Smooth muscle cell (in vitro differentiated cells): ENCODE measurements around the gene PDE4B. TPM values are rescaled to one million over a fixed set of nuclear protein-coding genes. Genes with fewer than 3 reads are reported as not detected.

Source experiments
- DNase-seq: peaks from one replicate; lab custom pipeline; 2025; ENCODE audit not compliant: unreplicated experiment; lab: John Stamatoyannopoulos, UW
- H2AFZ ChIP-seq: fragments of 200-600 bp; sonication (generic); 2 replicates; pipeline ENCODE4 v1.6.0; 2016; ENCODE audit warnings: antibody characterized with exemption, low read depth, mild to moderate bottlenecking
- H3F3A ChIP-seq: fragments of 200-600 bp; sonication (generic); 2 replicates; pipeline ENCODE4 v1.6.0; 2017; ENCODE audit warnings: antibody characterized with exemption, low read depth
- H3K27ac ChIP-seq: fragments of 200-600 bp; sonication (generic); 2 replicates; pipeline ENCODE4 v1.5.1; 2016; ENCODE audit warnings: low read depth, mild to moderate bottlenecking
- H3K27me3 ChIP-seq: fragments of 200-600 bp; sonication (generic); 2 replicates; pipeline ENCODE4 v1.6.1; 2016; ENCODE audit warnings: low read depth, mild to moderate bottlenecking
- H3K36me3 ChIP-seq: fragments of 200-600 bp; sonication (generic); 2 replicates; pipeline ENCODE4 v1.5.1; 2016; ENCODE audit warnings: low read depth
- H3K4me1 ChIP-seq: fragments of 200-600 bp; sonication (generic); 2 replicates; pipeline ENCODE4 v1.5.1; 2016; ENCODE audit warnings: low read depth
- H3K4me2 ChIP-seq: fragments of 200-600 bp; sonication (generic); 2 replicates; pipeline ENCODE4 v1.6.0; 2016; ENCODE audit warnings: mild to moderate bottlenecking
- H3K4me3 ChIP-seq: fragments of 200-600 bp; sonication (generic); 2 replicates; pipeline ENCODE4 v1.5.1; 2016; ENCODE audit warnings: mild to moderate bottlenecking
- H3K79me2 ChIP-seq: fragments of 200-600 bp; sonication (generic); 2 replicates; pipeline ENCODE4 v1.6.0; 2016; ENCODE audit warnings: low read depth, mild to moderate bottlenecking
- H3K9ac ChIP-seq: fragments of 200-600 bp; sonication (generic); 2 replicates; pipeline ENCODE4 v1.6.0; 2016; ENCODE audit warnings: low read depth
- H3K9me3 ChIP-seq: fragments of 200-600 bp; sonication (generic); replicated peaks from 2 replicates; pipeline ENCODE4 v1.5.1; 2016; ENCODE audit warnings: low read depth
- H4K20me1 ChIP-seq: fragments of 200-600 bp; sonication (generic); 2 replicates; pipeline ENCODE4 v1.6.0; 2016; ENCODE audit warnings: low read depth
- WGBS: methylation state at CpG from one replicate; pipeline ENCODE4 v1.1.7; 2016; ENCODE audit warnings: low lambda C conversion rate; 5-methylcytosine and 5-hydroxymethylcytosine counted together
- polyA plus RNA-seq: library from polyadenylated mRNA; unstranded; fragments of >200 nt; fragmentation: Nextera tagmentation; extraction: Ambion mirVana; gene quantifications from 2 replicates; pipeline ENCODE4 v1.2.1, GENCODE V29; 2016
- total RNA-seq: library from RNA; depleted of rRNA; stranded (reverse); fragments of >200 nt; gene quantifications from 2 replicates; pipeline ENCODE4 v1.2.3, GENCODE V29; 2014
- TF ChIP-seq, protein P1 (sequence below): fragments of 200-600 bp; sonication (generic); IDR thresholded peaks from 2 replicates; pipeline ENCODE4 v1.5.1; 2017; ENCODE audit warnings: borderline replicate concordance, mild to moderate bottlenecking, antibody characterized with exemption; ENCODE audit not compliant: insufficient read depth, poor library complexity, severe bottlenecking

The PDE4B gene
- total and polyA plus RNA-seq, 2 experiments from 2014 or later: 18.5 to 24.8 TPM

GRCh38 chr1:66226985-66227384 is 434.3 kb downstream of the PDE4B start:
- Histone ChIP-seq H4K20me1 (no peaks in the 10 kb centered on the region), H3K27ac (no peak overlapping the region), H3K9me3 (no peaks in the 10 kb centered on the region), H3F3A (no peaks in the 10 kb centered on the region), H3K4me3 (no peak overlapping the region), H3K4me2 (no peak overlapping the region), H3K4me1 (no peaks in the 10 kb centered on the region), H3K9ac (no peak overlapping the region), H2AFZ (no peak overlapping the region), H3K36me3 (no peaks in the 10 kb centered on the region), H3K79me2 (no peaks in the 10 kb centered on the region), H3K27me3 (no peaks in the 10 kb centered on the region)
- no peak for DNase-seq
- WGBS: 30% methylated on average over 4 of the region's 4 CpGs
- TF ChIP-seq, protein P1, sequence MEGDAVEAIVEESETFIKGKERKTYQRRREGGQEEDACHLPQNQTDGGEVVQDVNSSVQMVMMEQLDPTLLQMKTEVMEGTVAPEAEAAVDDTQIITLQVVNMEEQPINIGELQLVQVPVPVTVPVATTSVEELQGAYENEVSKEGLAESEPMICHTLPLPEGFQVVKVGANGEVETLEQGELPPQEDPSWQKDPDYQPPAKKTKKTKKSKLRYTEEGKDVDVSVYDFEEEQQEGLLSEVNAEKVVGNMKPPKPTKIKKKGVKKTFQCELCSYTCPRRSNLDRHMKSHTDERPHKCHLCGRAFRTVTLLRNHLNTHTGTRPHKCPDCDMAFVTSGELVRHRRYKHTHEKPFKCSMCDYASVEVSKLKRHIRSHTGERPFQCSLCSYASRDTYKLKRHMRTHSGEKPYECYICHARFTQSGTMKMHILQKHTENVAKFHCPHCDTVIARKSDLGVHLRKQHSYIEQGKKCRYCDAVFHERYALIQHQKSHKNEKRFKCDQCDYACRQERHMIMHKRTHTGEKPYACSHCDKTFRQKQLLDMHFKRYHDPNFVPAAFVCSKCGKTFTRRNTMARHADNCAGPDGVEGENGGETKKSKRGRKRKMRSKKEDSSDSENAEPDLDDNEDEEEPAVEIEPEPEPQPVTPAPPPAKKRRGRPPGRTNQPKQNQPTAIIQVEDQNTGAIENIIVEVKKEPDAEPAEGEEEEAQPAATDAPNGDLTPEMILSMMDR: no peak

- no peaks in the 10 kb centered on the region for H3K4me1 ChIP-seq
- H3K36me3 ChIP-seq: no peaks in the 10 kb centered on the region
- H3K4me3 ChIP-seq: no peak overlapping the region
- H3K79me2 ChIP-seq: no peaks in the 10 kb centered on the region
- 100% methylated on average over 2 of the region's 2 CpGs for WGBS
- H3F3A ChIP-seq: no peaks in the 10 kb centered on the region
- no peak overlapping the region for H2AFZ ChIP-seq
- no peak for DNase-seq
- H3K27ac ChIP-seq: no peak overlapping the region
- no peaks in the 10 kb centered on the region for H3K27me3 ChIP-seq
- H3K9me3 ChIP-seq: no peaks in the 10 kb centered on the region
- H3K4me2 ChIP-seq: no peak overlapping the region
- no peaks in the 10 kb centered on the region for H4K20me1 ChIP-seq
- TF ChIP-seq, protein P1: no peak
- H3K9ac ChIP-seq: no peak overlapping the region
Observed at GRCh38 chr1:66227966-66228365, 435.3 kb downstream of the PDE4B start.

DNA sequence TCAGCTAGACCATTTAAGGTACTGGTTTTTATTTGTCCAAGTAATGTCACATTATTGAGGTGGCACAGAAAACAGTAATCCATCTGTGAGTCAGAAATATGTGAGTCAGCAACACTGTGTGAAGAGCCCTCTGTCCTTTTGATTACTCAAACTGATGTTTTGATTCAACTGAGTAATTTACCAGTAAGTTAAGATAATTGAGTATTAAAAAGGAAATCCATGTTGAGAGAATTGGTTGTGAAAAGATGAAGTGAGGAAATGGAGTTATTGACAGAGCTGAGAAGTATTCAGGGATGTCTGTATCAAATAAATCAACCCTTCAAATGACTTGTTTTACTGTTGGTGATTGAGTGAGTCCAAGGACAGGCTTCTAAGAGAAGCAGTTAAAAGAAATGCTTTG is 438.5 kb downstream of the PDE4B start:
- H3K36me3 ChIP-seq: no peaks in the 10 kb centered on the region
- H3K27me3 ChIP-seq: peaks cover 15% of the 10 kb centered on the region
- no peak overlapping the region for H3K4me2 ChIP-seq
- H3K9me3 ChIP-seq: no peaks in the 10 kb centered on the region
- no peak overlapping the region for H3K27ac ChIP-seq
- H3K79me2 ChIP-seq: no peaks in the 10 kb centered on the region
- no peak overlapping the region for H2AFZ ChIP-seq
- H3K4me3 ChIP-seq: no peak overlapping the region
- DNase-seq: no peak
- H3F3A ChIP-seq: no peaks in the 10 kb centered on the region
- H3K9ac ChIP-seq: no peak overlapping the region
- TF ChIP-seq, protein P1: no peak
- no peaks in the 10 kb centered on the region for H4K20me1 ChIP-seq
- no peaks in the 10 kb centered on the region for H3K4me1 ChIP-seq

DNA sequence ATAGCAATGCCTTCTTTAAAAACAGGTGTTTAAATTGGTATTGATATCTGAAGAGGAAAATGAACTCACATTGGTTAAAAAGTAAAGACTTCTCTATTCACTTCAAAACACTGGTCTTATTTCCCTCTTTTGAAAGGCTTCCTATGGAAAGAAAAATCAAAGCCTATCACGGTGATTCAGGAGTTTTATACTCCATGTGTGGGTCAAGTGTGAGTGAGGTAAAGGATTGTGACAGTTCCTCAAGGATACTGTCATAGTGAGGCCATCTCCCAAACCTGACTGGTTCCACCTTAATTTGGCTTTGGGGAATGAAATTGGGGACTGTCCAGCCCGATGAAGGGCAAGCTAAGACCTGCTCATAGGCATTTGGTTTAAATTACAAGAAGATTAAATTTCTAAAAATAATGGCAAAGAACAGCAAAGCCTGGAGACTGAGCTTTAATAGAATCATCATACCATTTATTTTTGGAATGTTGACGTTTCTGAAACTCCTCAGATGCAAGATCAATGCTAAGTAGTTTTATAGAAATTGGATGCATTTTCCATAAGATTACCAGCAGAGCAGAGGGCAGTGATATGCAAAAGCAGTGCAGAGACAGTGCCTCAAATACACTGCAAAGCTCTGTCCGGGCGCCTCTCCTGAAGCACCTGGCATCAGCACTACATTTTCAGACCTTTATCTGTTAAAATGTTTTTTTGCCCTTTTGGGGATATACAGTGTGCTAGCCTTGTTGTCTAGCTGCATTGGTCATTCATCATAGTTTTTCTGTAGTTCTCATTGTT is 439.2 kb downstream of the PDE4B start:
- no peak overlapping the region for H3K27ac ChIP-seq

More for the DNA sequence above, 439.2 kb downstream of the PDE4B start:
- Histone ChIP-seq H3K9me3 (no peaks in the 10 kb centered on the region), H3K36me3 (no peaks in the 10 kb centered on the region), H3K79me2 (no peaks in the 10 kb centered on the region), H4K20me1 (no peaks in the 10 kb centered on the region), H2AFZ (no peak overlapping the region), H3K27me3 (peaks cover 19% of the 10 kb centered on the region), H3K4me2 (no peak overlapping the region), H3K9ac (no peak overlapping the region), H3F3A (no peaks in the 10 kb centered on the region), H3K4me3 (no peak overlapping the region), H3K4me1 (no peaks in the 10 kb centered on the region)
- WGBS: 88% methylated on average over 5 of the region's 5 CpGs
- DNase-seq: no peak
- TF ChIP-seq, protein P1: no peak
